NCI-H1694 treated with DMSO at 0.1 percent for 48 hours (cell line): ENCODE results near the gene ITGA3.
A peak's percentile ranks its signal among the peaks of the same experiment; 100 is the strongest.

ENCODE experiments used
- DNase-seq: peaks from one replicate; lab custom pipeline; 2025; lab: John Stamatoyannopoulos, UW

The ITGA3 gene

DNA sequence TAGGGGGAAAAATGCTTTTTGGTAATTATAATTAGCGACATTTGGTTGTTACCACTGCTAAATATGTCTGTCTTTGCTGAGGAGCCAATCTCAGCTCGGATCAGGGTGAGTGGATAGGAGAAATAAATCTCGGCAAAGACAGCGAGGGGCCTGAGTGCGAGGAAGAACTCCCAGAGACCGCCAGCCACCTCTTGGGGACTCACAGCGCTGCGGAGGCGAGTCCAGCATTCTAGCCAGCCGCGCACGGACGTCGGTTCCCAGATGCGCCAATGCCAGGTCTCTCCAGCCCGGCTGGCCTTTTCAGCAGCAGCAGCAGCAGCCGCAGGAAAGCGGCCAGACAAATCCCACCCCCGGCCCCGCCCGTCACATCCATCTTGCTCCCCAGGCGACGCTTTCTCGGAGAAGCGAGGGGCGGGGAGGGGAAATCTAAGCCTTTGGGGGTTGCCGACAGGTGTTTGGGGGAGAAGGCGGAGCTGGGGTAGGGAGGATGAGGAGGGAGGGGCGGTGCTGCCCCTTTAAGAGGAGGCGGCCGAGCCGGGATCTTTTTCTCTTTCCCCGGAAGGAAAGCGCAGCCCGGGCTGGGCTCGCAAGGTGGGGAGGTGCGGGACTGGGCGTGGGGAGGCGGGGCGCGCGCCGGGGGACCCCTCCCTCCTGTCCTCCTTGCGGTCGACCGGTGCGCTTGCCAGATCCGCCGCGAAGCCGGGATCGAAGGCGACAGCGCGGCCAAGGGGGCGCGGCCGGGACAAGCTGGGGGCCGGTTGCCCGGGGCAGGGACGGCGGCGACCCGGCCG is at the start of gene ITGA3:
TSS of gene ITGA3 (plus strand) at position 685 of the 791 bp plus-strand sequence. CDS start 330 bp downstream, outside the sequence.
- no peak for DNase-seq

DNA sequence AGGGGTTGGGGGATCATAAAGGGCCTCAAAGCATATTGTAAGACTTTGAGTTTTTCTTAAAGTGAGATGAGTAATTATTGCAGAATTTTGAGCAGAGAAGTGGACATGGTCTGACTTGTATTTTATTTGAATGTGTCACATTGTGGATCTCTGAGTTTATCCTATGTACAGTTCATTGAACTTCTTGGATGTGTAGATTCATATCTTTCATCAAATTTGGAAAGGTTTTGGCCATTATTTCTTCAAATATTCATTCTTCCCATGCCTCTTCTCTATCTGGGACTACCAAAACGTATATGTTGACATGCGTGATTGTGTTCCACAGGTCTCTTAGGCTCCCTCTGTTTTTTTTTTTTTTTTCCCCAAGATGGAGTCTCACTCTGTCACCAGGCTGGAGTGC is 46.6 kb upstream of the ITGA3 start:
- DNase-seq: no peak

DNA sequence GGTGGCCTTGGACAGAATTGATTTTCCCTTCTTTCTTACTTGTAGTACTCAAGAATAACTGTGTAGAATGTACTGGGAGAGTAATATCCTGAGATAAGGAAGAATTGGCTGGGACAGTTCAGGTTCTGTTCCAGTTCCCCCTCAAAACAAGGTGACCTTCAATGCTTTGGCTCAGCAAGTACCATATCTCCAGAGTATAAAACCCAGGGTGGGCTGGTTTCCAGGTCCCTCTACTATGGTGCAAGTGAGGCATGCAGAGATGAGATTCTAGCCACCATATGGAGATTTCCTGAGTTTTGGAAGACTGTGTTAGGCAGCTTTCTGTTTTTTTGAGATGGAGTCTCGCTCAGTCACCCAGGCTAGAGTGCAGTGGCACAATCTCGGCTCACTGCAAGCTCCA is 42.8 kb upstream of the ITGA3 start:
- DNase-seq: no peak

DNA sequence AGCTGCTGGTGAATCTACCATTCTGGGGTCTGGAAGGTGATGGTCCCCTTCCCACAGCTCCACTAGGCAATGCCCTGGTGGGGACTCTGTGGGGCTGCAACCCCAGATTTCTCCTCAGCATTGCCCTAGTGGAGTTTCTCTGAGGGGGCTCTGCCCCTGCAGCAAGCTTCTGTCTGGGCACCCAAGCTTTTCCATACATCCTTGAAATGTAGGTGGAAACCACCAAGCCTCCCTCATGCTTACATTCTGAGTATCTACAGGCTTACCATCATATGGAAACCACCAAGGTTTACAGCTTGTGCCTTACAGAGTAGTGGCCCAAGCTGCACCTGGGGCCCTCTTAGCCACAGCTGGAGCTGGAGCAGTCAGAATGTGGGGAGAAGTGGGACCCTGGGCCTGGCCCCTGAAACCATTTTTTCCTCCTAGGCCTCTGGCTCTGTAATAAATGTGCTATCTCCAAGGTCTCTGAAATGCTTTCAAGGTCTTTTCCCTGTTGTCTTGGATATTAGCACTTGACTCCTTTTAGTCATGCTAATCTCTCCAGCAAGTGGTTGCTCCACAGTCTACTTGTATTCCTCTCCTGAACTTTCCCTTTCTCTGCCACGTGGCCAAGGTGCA is 41.3 kb upstream of the ITGA3 start:
- no peak for DNase-seq

DNA sequence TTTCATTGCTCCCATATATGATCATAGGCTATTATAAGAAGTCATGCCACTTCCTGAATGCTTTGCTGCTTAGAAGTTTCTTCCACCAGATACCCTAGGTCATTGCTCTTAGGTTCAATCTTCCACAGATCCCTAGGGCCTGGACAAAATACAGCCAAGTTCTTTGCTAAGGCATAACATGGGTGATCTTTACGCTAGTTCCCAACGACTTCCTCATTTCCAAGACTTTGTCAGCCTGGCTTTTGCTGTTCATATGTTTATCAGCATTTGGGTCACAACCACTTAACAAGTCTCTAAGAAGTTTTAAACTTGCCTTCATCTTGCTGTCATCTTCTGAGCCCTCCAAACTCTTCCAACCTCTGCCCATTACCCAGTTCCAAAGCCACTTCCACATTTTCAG is 40.8 kb upstream of the ITGA3 start:
- DNase-seq: no peak

DNA sequence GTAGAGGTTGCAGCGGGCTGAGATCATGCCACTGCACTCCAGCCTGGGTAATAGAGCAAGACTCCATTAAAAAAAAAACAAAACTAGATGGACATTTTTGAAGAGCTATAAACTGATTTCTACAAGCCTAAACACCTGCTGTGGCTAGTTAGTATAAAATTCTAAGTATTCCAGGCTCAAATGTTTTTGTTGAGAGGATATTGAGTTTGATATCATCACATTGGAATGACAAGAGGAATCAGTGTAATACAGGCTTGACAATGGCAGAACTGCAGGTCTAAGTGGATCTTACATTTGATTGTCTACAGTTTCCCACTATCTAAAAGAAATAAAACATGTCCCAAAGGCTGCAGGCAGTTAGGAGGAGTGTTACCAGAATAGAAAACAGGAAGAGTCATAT is 37.0 kb upstream of the ITGA3 start:
- no peak for DNase-seq

DNA sequence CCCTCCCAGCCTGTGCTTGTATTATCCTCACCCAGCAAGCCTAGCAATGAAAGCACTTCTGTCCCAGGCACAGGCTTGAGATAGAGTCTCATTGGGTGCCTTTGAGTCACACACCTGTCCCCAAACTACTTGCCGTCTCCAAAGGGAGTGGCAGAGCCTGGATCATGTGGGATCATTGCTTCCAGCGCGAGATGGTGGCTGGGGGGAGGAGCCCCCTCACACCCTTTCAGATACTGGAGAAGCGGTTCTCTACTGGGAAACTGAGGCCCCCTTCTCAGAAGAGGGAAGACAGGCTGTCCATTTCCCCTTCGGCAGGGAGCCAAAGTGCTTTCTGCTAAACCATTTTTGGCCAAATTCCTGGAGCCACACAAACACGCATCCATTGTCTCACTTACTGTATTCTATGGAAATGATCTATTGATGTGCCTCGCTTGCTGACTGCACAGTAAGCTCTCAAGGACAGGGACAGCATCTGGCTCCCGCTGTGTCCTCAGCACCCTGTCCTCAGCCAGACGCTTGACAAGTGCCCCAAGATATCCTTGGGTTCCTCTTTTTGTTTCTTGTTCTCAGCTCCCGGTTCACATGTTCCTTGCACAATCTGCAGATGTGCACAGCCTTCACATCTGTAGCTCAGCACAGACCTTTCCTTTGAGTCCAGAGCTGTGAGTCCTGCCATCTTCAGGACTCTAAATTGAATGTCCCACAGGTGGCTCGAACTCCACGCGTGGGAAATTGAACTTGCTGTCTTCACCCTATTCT is 34.9 kb upstream of the ITGA3 start:
- no peak for DNase-seq

DNA sequence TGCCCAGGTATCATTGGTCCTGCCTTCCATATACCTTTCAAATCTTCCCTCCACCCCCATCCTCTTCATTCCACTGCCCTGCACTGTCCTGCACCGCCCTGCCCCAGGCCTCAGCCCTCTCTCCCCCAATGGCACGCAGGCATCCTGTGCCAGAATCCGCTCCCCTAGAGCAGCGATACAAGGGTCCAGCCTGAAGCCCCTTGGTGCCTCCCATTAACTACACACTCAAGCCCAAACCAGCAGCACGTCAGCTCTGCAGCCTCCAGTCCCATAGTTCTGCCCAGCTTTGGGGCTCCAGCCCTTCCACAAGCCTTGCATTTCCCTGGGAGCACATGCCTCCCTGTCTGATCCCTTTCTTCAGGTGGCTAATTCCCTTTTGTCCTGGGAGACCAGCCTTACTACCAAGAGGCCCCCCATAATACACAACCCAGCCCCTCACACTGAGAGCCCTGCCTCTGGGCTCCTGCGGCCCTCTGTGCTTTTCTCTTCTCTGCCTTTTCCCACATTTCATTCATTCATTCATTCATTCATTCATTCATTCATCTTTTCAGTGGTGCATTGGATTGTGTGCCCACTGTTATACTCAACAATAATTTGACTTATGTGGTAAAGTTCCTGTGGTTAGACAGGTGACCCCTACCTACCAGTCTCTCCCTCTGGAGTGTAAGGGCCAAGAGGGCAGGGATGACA is 34.1 kb upstream of the ITGA3 start:
- no peak for DNase-seq

DNA sequence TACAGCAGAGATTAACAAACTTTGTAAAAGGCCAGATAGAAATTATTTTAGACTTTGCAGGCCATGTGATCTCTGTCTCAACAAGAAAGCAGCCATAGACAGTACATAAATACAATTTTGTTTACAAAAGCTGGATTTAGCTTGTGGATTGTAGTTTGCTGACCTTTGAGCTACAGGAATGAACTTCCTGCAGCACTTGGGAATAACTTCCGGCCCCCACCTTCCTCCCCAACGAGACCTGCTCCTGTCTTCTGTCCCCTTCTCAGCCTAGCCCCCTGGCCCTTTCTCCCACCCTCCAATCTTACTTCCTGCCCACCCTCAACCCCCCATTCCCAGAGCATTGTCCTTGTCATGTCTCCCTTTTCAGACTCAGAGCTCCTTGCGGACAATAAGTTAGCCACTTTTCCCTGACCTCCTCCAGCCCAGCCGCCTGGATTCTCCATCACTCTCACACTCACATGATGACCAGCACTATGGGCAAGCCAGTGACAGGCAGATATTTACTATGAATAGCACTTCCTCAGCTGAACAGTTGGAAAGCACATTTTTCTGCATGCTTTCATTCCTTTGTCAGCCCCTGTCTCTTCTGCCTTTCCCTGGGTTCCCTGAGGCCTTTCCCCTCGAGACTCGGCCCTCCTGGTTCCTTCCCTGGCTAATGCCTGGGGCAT is 33.3 kb upstream of the ITGA3 start:
- DNase-seq: no peak

DNA sequence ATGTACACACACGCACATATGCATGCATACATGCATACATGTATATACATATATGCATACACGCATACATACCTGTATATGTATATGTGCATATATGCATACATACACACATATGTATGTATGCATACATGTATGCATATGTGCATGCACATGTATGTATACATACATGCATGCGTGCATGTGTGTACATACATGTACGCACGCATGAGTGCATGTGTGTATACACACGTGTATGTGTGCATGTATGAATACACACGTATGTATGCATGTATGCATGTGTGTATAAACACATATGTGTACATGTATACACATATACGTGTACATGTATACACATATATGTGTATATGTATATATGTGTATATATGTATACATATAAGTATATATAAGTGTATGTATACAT is 32.4 kb upstream of the ITGA3 start:
- no peak for DNase-seq

DNA sequence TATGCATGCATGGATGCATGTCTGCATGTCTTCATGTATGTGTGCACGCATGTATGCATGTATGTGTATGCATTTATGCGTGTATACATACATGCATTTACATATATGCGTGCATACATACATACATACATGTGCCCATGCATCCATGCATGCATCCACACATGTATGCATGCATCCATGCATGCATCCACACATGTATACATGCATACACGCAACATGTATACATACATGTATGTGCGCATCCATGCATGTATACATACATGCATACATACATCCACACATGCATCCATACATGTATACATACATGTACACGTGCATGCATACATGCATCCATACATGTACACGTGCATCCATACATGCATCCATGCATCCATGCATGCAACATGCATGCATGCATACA is 31.1 kb upstream of the ITGA3 start:
- no peak for DNase-seq

DNA sequence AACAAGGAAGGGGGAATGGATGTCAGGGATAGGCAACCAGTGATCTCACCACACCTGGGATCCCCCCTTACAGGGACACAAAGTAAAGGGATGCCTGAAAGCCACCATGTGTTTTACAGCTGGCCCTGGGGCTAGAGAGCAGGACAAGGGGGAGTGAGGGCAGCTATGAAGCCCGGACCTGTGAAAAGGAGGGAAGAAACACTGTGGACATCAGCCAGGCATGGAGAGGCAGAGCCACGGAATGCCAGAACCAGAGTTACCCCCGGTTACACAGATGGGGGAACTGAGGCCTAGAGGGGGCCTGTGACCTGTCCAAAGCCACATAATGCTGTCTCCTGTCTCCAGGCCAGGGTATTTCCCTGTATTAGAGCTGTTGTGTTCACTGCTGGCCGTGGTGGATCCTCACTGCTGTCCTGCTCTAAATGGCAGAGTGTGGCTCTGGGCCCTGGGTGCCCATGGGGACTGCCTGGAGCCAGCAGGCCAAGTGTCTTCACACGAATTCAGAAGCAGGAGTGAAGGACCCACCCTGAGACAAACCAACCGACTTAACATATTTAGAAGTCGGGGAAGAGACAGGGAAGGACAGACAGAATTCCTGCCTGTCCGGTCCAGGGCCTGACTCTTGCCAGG is 29.7 kb upstream of the ITGA3 start:
- no peak for DNase-seq

DNA sequence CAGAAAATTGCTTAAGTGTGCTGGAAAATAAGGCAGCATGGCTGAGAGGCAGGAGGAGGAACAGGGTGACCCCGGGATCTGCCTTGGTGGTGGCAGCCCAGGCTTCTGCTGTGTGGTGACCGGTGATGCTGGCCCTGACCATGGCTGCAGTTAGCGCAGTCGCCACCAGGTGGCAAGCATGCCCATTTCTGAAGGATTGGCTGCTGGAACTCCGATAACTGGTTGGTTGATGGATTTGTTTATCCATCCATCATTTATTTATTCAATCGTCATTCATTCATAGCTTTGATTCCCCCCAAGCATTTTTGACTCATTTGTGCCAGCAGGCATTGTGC is 29.1 kb upstream of the ITGA3 start:
- peak; percentile 46 for DNase-seq

DNA sequence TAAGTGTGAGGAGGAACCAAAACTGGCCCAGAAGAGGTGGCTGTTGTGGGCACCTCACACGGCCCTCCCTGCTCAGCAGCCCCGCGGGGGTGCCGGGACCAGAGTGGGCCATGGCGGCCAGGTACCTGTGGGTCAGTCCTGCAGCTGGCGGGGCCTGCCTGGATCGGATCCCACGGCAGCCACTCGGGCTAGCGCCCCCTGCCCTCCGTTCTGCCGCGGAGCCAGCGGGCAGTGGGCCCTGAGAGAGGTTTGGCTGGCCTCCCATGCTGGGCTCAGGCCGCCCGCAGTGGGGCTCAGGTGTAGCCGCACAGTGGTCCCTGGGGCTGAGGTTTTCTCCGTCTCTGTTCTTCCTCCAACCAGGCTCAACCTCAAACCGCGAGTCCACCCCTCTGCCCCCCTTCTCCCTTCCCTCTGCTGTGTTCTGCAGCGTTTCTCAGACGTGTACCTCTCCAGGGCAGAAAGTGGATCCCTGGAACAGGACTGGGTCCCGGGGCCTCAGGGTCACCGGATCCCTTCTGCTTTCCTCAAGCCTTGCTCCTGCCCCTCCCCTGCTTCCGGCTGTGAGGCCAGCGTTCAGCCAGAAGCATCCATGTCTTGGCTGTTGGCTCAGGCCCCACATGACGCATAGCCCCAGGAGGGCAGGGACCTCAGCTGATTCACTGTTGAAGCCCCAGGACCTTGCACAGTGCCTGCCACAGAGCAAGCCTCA is 28.6 kb upstream of the ITGA3 start:
- DNase-seq: no peak

DNA sequence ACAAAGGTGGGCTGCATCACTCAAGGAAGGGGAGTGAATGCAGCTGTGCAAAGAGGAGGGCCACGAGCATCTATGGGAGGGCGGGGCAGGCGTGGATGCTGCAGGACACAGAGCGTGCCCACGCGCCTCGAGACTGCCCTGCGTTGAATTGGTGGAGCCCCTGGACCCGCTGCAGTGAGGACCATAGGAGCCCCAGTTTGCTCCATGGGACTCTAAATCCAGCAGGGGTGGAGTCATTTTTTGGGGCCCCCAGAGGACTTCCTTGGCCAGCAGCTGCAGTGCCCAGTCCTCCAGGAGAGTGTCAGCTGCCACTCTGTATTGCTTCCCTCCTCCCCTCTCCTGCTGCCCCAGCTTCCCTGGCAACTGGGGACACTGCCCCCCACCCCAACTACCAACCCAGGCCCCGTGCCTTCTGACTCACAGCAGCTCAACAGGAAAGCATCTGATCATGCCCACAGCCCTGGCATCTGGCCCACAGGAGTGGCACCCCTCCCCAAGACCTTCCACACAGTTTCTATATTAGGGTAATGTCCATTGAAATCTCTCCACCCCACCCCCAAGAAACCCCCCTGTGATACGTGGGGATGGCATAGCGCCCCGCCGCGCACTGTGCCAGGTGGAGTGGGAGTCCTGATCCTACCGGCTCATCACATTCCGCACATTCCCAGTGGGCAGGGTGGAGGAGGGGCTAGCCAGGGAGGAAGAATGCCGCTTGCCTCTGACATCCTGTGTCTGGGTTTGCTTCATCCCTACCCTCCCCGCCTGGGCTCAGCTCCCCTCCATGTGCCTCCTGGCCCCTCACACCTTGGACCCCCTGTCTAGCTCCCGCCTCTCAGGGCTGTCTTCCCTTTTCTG is 27.8 kb upstream of the ITGA3 start:
- no peak for DNase-seq

DNA sequence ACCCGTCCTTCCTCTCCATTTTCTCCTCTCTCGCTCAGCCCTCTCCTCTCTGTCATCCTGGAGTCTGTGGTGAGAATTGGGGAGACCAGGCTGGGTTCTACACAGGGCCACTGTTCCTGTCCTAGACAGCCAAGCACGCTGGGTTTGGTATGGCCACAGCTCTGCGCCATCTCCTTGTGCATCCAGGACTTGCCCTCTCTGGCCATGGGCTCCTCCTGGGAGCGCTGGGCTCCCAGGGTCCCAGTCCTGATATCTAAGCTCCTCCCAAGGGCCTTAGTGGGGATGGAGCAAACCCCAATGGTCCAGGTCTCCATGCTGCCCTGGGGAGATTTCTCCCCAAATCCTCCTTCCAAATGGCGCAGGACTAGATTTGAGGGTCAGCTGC is 27.2 kb upstream of the ITGA3 start:
- no peak for DNase-seq

DNA sequence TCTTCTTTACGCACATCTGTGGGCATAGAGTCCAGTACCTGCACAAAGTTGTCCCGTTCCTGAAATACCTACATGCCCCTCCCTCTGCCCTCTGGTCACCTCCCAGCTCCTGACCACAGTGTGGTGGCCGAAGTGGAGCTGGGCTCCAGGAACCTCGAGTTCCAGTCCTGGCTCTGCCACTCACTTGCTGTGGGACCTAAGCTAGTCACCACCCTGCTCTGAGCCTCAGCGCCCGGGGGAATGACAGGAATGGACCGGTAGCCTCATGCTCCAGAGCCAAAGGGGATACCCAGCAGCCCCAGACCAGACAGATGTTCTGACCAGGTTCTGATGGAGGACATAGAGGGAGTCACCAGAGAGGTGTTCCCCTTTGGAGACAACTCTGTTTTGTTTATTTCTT is 26.7 kb upstream of the ITGA3 start:
- DNase-seq: no peak

DNA sequence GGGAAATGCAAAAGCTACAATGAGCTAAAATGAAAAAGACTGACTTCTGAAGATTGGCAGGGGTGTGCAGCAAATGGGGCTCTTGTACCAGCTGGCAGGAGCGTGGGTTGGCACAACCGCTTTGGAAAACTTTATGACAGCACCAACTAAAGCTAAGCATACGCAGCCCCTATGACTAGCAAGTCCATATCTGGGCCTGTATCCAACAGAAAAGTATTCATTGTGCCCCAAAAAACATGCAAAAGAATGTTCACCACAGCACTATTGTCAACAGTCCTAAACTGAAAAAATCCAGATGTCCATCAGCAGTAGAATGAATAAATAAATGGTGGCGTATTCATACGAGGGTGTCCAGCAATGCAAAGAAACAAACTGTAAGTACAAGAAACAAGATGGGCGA is 22.6 kb upstream of the ITGA3 start:
- no peak for DNase-seq

DNA sequence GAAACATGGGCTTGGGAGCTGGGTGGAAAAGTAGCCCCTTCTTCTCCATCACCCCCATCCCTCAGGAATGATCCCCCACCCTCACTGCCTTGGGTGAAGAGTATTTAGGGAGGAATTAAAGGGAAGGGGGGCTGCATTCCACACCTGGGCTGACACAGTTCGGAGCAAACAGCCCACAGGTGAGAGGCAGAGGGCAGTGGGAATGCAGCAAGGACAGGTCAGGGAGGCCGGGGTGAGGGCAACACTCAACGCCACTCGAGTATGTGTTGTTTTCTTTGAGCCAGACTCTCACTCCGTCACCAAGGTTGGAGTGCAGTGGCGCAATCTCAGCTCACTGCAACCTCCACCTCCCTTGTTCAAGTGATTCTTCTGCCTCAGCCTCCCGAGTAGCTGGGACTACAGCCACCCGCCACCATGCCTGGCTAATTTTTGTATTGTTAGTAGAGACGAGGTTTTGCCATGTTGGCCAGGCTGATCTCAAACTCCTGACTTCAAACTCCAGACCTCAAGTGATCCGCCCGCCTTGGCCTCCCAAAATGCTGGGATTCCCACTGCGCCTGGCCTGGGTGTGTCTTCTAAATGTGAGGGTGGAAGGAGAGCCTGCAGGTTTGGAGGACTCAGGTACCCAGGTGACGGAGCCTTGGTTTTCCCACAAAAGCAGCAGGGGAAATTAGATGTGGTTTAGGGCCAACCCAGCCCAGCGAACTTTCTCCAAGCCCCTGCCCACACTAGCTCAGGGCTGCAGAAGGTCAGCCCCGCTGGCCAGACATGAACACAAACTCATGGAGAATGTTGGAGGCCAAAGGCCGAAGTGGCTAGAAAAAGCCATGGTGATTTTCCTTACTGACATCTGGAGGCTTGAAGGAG is 21.2 kb upstream of the ITGA3 start:
- DNase-seq: no peak
